Testis (tissue), 2 donors: ENCODE measurements around the gene SLC25A21.

Experiments
- CTCF ChIP-seq, 3 experiments: fragments of 450-650 bp in 2 of 3; fragments of 200-600 bp in 1 of 3; sonication (generic) in 1 of 3; IDR thresholded peaks; one replicate each; pipeline ENCODE4 v1.5.1; 2016 to 2019; ENCODE audit warnings: antibody characterized with exemption in 3 of 3, mild to moderate bottlenecking in 2 of 3, moderate library complexity in 1 of 3
- POLR2A ChIP-seq: fragments of 450-650 bp; IDR thresholded peaks from one replicate; pipeline ENCODE4 v1.6.1; 2017; ENCODE audit warnings: antibody characterized with exemption, mild to moderate bottlenecking, moderate library complexity

DNA sequence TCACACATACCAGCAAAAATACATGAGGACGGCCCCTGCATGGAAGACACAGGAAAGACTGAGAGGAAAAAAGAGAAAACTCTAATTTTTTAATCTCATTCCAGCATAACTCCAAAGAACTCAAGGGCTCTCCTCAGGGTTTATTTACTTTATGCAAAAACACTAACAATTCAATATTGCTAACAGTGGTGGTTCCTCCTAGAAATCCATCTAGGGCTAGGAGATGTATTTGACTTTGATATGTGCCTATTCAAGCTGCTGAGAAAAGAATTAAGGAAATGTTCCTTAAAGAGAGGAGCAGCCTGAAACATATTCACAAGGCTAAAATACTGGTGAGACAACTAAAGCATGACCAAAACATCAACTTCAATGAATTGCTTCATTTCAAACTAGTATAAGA, 57.0 kb downstream of the SLC25A21 start:
- TF ChIP-seq CTCF (IDR thresholded peaks at IDR 0.05), result no peak
- TF ChIP-seq POLR2A, result no peak
